GM18505 (cell line): ENCODE data around the gene TBL2.
"Not testable (repeated sequence)": the region's sequence is repeated elsewhere in the genome, so short reads cannot be mapped to it uniquely, and the experiment has no call there.

Experiments used
- ATAC-seq: cut with Tn5 transposase; IDR thresholded peaks from one replicate; pipeline ENCODE4 v1.9.1; 2021; ENCODE audit not compliant: unreplicated experiment
- POLR2A ChIP-seq: IDR thresholded peaks from 4 replicates; pipeline ENCODE4 v1.6.1; 2011; ENCODE audit warnings: borderline replicate concordance; ENCODE audit not compliant: insufficient read depth, insufficient read length; ENCODE audit errors: extremely low read depth

Gene TBL2

GRCh38 chr7:73569042-73569608 is 9.3 kb downstream of the TBL2 start:
- ATAC-seq = no peak
- no peak for TF ChIP-seq POLR2A

GRCh38 chr7:73567846-73568685 is 10.3 kb downstream of the TBL2 start:
- no peak for TF ChIP-seq POLR2A
- ATAC-seq = no peak

GRCh38 chr7:73567140-73567539 is 11.2 kb downstream of the TBL2 start:
- no peak for TF ChIP-seq POLR2A

GRCh38 chr7:73566431-73566830 is 11.9 kb downstream of the TBL2 start:
- not testable (repeated sequence) for ATAC-seq

More at GRCh38 chr7:73567140-73567539, 11.2 kb downstream of the TBL2 start:
- no peak for ATAC-seq

- no peak for ATAC-seq
- TF ChIP-seq POLR2A = no peak
Observed at GRCh38 chr7:73565675-73566340, 12.6 kb downstream of the TBL2 start.

GRCh38 chr7:73560109-73560835 is 18.1 kb downstream of the TBL2 start:
- no peak for ATAC-seq
- TF ChIP-seq POLR2A = no peak

- TF ChIP-seq POLR2A = peak; percentile 78
- peak; percentile 55 for ATAC-seq
Observed at GRCh38 chr7:73557397-73558257, 20.8 kb downstream of the TBL2 start, which contains the start of gene BCL7B. TSS of gene BCL7B (minus strand) at chr7:73557690. CDS start at chr7:73557578, 112 bp downstream.

- TF ChIP-seq POLR2A = no peak
- peak; percentile 80 for ATAC-seq
Observed at GRCh38 chr7:73557108-73557396, 21.3 kb downstream of the TBL2 start.

GRCh38 chr7:73556208-73557107 is 21.9 kb downstream of the TBL2 start:
- ATAC-seq = no peak

GRCh38 chr7:73555411-73555982 is 22.9 kb downstream of the TBL2 start:
- no peak for TF ChIP-seq POLR2A
- no peak for ATAC-seq

More at GRCh38 chr7:73556208-73557107, 21.9 kb downstream of the TBL2 start:
- no peak for TF ChIP-seq POLR2A

GRCh38 chr7:73550093-73550492 is 28.3 kb downstream of the TBL2 start:
- ATAC-seq = not testable (repeated sequence)
